Thoracic aorta endothelial cell (primary cell): Measurements from ENCODE around the gene CD40. TPM values are rescaled to one million over a fixed set of nuclear protein-coding genes. Genes with fewer than 3 reads are reported as not detected.

Source experiments
- total RNA-seq: library from RNA; depleted of rRNA; stranded (reverse); fragments of >200 nt; gene quantifications from 2 replicates; pipeline ENCODE4 v1.2.3, GENCODE V29; 2012

CD40 gene
- 8.4 and 19.2 TPM in 2 replicates for total RNA-seq

GRCh38 chr20:46117704-46118467, at the start of gene CD40:
CD40 (plus strand) TSS chr20:46118314; CDS start chr20:46118344, 30 bp downstream.

DNA sequence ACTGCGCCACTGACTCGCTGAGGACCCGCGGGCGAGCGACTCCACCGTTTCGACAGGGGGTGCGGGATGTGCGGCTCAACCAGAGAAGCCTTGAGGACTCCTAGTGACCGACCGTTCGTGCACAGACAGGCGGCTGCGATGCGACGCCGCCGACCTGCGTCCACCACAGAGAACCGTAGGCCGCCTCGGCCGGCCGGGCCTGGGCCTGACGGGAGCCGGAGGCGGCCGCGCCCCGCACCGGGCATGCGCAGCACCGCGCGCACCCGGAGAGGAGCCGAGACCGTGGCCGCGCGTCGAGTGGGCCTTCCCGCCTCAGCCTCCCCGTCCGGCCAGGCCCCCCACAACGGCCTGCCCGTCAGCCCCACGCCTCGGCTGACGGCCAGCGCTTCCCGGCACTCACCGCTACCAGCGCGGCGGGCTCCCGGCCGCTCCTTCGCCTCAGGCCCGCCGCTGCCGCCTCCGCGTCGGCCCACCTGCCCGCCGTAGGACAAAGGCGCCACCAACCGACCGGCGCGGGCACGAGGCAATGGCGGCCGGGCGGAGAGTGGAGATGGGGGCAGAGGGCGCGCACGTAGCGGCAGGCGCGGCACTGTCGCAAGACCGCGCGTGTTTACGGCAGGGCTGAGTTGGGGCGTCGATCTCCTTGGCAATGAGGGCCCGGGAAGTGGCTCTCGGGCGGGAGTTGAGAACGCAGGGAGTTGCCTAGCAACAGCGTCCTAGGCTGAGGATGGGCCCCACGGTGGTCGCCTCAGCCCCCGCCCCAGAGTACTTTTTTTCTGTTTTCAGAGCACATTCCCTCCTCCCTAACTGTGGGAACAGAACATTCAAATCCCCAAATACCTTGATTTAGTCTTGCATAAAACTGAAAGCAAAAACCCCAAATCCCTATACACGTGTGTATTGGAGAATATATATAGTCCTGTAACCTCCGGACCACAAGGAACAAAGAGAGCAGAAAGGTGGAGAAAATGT, 28.4 kb upstream of the CD40 start, which contains the start of gene NCOA5:
Gene NCOA5, minus strand, starts transcription at position 546 of the 972 bp plus-strand sequence. CDS start 10,538 bp downstream, outside the sequence.

Other genes with a start within 250 kb of the CD40 start
- gene ZSWIM1, start 237.1 kb upstream of the CD40 start, total RNA-seq: 9.3 and 10.4 TPM in 2 replicates
- gene SPATA25, start 230.7 kb upstream of the CD40 start, total RNA-seq: 0.79 and 1.2 TPM in 2 replicates
- gene NEURL2, start 227.1 kb upstream of the CD40 start, total RNA-seq: 2.0 and 3.3 TPM in 2 replicates
- gene CTSA, start 227.0 kb upstream of the CD40 start, total RNA-seq: 55.5 and 55.7 TPM in 2 replicates
- 13.4 and 17.0 TPM in 2 replicates for gene PLTP, start 206.2 kb upstream of the CD40 start, total RNA-seq
- gene PCIF1, start 183.6 kb upstream of the CD40 start, total RNA-seq: 12.2 and 15.7 TPM in 2 replicates
- 18.6 and 20.5 TPM in 2 replicates for gene ZNF335, start 146.1 kb upstream of the CD40 start, total RNA-seq
- gene MMP9, start 109.4 kb upstream of the CD40 start, total RNA-seq: not detected in 2 replicates
- gene SLC12A5, start 89.1 kb upstream of the CD40 start, total RNA-seq: under 0.01 and 0.22 TPM in 2 replicates
- 28.3 and 29.2 TPM in 2 replicates for gene NCOA5, start 28.4 kb upstream of the CD40 start, total RNA-seq
- gene CDH22, start 190.2 kb downstream of the CD40 start, total RNA-seq: under 0.01 and 0.13 TPM in 2 replicates